ENCODE measurements around the gene HELLS. TPM values are rescaled to one million over a fixed set of nuclear protein-coding genes. Genes with fewer than 3 reads are reported as not detected.
"Not testable (repeated sequence)": the region's sequence is repeated elsewhere in the genome, so short reads cannot be mapped to it uniquely, and the experiment has no call there.

Gene HELLS
- total RNA-seq, 1 donor from 2014 or later: 27.3 TPM

- no peaks in the 10 kb centered on the region for H3K36me3 Mint-ChIP-seq (ENCODE audit: low read depth)
- intact Hi-C loops (cut with micrococcal nuclease): no loop called here
- H3K4me1 Mint-ChIP-seq: no peaks in the 10 kb centered on the region
- H3K27ac Mint-ChIP-seq: no peak overlapping the region
- no peak overlapping the region for H3K4me3 Mint-ChIP-seq
- DNase-seq (no peak), ATAC-seq (ENCODE audit: low read depth) (no peak)
- CTCF ChIA-PET: no interaction called here
- TF ChIP-seq CTCF (IDR thresholded peaks at IDR 0.05): no peak
- H3K27me3 Mint-ChIP-seq: no peaks in the 10 kb centered on the region
- no peaks in the 10 kb centered on the region for H3K9me3 Mint-ChIP-seq
- POLR2A ChIA-PET: no interaction called here
Measured at GRCh38 chr10:94627511-94627910, 81.9 kb downstream of the HELLS start.

- DNase-seq: no peak
- peak; percentile 77 for TF ChIP-seq CTCF (IDR thresholded peaks at IDR 0.05)
- Mint-ChIP-seq H3K36me3 (ENCODE audit: low read depth) (no peaks in the 10 kb centered on the region), H3K9me3 (peaks cover 5% of the 10 kb centered on the region), H3K27me3 (no peaks in the 10 kb centered on the region), H3K4me3 (no peak overlapping the region), H3K27ac (no peak overlapping the region), H3K4me1 (no peaks in the 10 kb centered on the region)
- POLR2A ChIA-PET: no interaction called here
- intact Hi-C loops (cut with micrococcal nuclease): loop anchor here (1.0 kb wide), 1 partner anchor 733 kb away; no protein-coding TSS in a partner anchor
- CTCF ChIA-PET: interaction anchor here (0.7 to 1.3 kb wide), 2 partner anchors 30 to 733 kb away, joined by 3 to 4 read pairs; no protein-coding TSS in a partner anchor
- ATAC-seq (ENCODE audit: low read depth): no peak
Measured at GRCh38 chr10:94630017-94630688, 84.6 kb downstream of the HELLS start.

GRCh38 chr10:94631077-94631875 lies 85.7 kb downstream of the HELLS start:
- H3K9me3 Mint-ChIP-seq: peaks cover 6% of the 10 kb centered on the region
- no peaks in the 10 kb centered on the region for H3K4me1 Mint-ChIP-seq
- H3K36me3 Mint-ChIP-seq (ENCODE audit: low read depth): no peaks in the 10 kb centered on the region
- no peak for ATAC-seq (ENCODE audit: low read depth)
- POLR2A ChIA-PET: no interaction called here
- intact Hi-C loops (cut with micrococcal nuclease): no loop called here
- DNase-seq: no peak
- no peak for TF ChIP-seq CTCF (IDR thresholded peaks at IDR 0.05)
- H3K27me3 Mint-ChIP-seq: no peaks in the 10 kb centered on the region
- no peak overlapping the region for H3K4me3 Mint-ChIP-seq
- CTCF ChIA-PET: no interaction called here
- no peak overlapping the region for H3K27ac Mint-ChIP-seq

- H3K27me3 Mint-ChIP-seq: no peaks in the 10 kb centered on the region
- no peaks in the 10 kb centered on the region for H3K4me1 Mint-ChIP-seq
- no peak for TF ChIP-seq CTCF (IDR thresholded peaks at IDR 0.05)
- H3K4me3 Mint-ChIP-seq: no peak overlapping the region
- POLR2A ChIA-PET: no interaction called here
- no peaks in the 10 kb centered on the region for H3K36me3 Mint-ChIP-seq (ENCODE audit: low read depth)
- CTCF ChIA-PET: no interaction called here
- H3K9me3 Mint-ChIP-seq: peaks cover 13% of the 10 kb centered on the region
- no peak overlapping the region for H3K27ac Mint-ChIP-seq
- intact Hi-C loops (cut with micrococcal nuclease): no loop called here
- ATAC-seq (ENCODE audit: low read depth): no peak
- DNase-seq: no peak
Measured at GRCh38 chr10:94632954-94633353, 87.4 kb downstream of the HELLS start.

GRCh38 chr10:94638097-94638496 lies 92.5 kb downstream of the HELLS start:
- H3K27me3 Mint-ChIP-seq; ATAC-seq (ENCODE audit: low read depth); CTCF ChIA-PET; POLR2A ChIA-PET; H3K27ac Mint-ChIP-seq; H3K4me1 Mint-ChIP-seq; H3K36me3 Mint-ChIP-seq (ENCODE audit: low read depth); DNase-seq; H3K4me3 Mint-ChIP-seq; intact Hi-C loops (cut with micrococcal nuclease): not testable (repeated sequence)
- peaks cover 22% of the 10 kb centered on the region for H3K9me3 Mint-ChIP-seq

Data from activated B cell treated with CpG ODN at 0.5 μM for 24 hours (primary cell).